GM12878 (cell line): Measurements from ENCODE around the gene PLXNA4. TPM values are rescaled to one million over a fixed set of nuclear protein-coding genes. Genes with fewer than 3 reads are reported as not detected.

Experiments
- ATAC-seq: fragments of 200-7000 bp; cut with Tn5 transposase; 3 replicates; pipeline ENCODE4 v1.9.1; 2020; ENCODE audit warnings: mild to moderate bottlenecking, moderate library complexity
- BruUV-seq: library from RNA; stranded (reverse); fragments of 400-500 nt; replicated peaks from 2 replicates; lab custom pipeline; 2021; lab: Mats Ljungman, UMichigan
- CTCF ChIA-PET: fragments of 300-600 bp; sonication (Branson Sonifier 250); formaldehyde crosslinking; extraction: SDS; loops from one replicate; lab custom pipeline; 2021; ENCODE audit warnings: inconsistent platforms; lab: Yijun Ruan, JAX
- POLR2A ChIA-PET: fragments of 350-600 bp; formaldehyde crosslinking; extraction: SDS; loops from one replicate; lab custom pipeline; 2021; ENCODE audit warnings: inconsistent platforms; lab: Charles Lee
- RAD21 ChIA-PET: fragments of 300-600 bp; sonication (Branson Sonifier 250); formaldehyde crosslinking; loops from one replicate; lab custom pipeline; 2023; ENCODE audit warnings: antibody characterized with exemption; ENCODE audit not compliant: unreplicated experiment; lab: Charles Lee
- SMC1A ChIA-PET: fragments of 300-600 bp; sonication (Branson Sonifier 250); formaldehyde crosslinking; loops from one replicate; lab custom pipeline; 2023; ENCODE audit not compliant: unreplicated experiment, uncharacterized antibody; lab: Charles Lee
- DNase-seq: peaks from one replicate; pipeline ENCODE4 v3.0.0-alpha.2; 2011; ENCODE audit warnings: low read depth, low spot score
- FAIRE-seq: peaks from 3 replicates; lab custom pipeline; 2011; peaks lifted over from hg19 to GRCh38; lab: Jason Lieb, UNC
- H2AFZ ChIP-seq: 2 replicates; pipeline ENCODE4 v1.6.0; 2011; ENCODE audit warnings: low read depth, low read length, control low read depth; ENCODE audit not compliant: control insufficient read depth
- H3K27ac ChIP-seq: 2 replicates; pipeline ENCODE4 v1.5.1; 2011; ENCODE audit warnings: control low read depth; ENCODE audit not compliant: control insufficient read depth, insufficient read depth
- H3K27me3 ChIP-seq, 2 experiments: replicated peaks in 1 of 2; 2 replicates each; pipeline versions ENCODE4 v1.6.0 to v1.6.1; 2011; ENCODE audit warnings: low read length in 1 of 2; ENCODE audit not compliant: control insufficient read depth in 2 of 2, insufficient read depth in 2 of 2
- H3K36me3 ChIP-seq, 2 experiments: 2 replicates each; pipeline ENCODE4 v1.5.1; 2011; ENCODE audit warnings: low read length in 1 of 2; ENCODE audit not compliant: control insufficient read depth in 2 of 2, insufficient read depth in 2 of 2
- H3K4me1 ChIP-seq: 2 replicates; pipeline ENCODE4 v1.6.1; 2011; ENCODE audit warnings: mild to moderate bottlenecking, low read length, moderate library complexity, mixed read lengths; ENCODE audit not compliant: control insufficient read depth, insufficient read depth
- H3K4me2 ChIP-seq: 2 replicates; pipeline ENCODE4 v1.6.0; 2011; ENCODE audit warnings: control low read depth; ENCODE audit not compliant: control insufficient read depth, insufficient read depth
- H3K4me3 ChIP-seq: fragments of 200-600 bp; sonication (generic); 2 replicates; pipeline ENCODE4 v1.5.1; 2016
- H3K79me2 ChIP-seq: 2 replicates; pipeline ENCODE4 v1.6.0; 2011; ENCODE audit warnings: low read length; ENCODE audit not compliant: control insufficient read depth, insufficient read depth
- H3K9ac ChIP-seq: 2 replicates; pipeline ENCODE4 v1.8.0; 2011; ENCODE audit warnings: low read length, control low read depth, mixed read lengths; ENCODE audit not compliant: control insufficient read depth, insufficient read depth
- H3K9me3 ChIP-seq: replicated peaks from 3 replicates; pipeline ENCODE4 v1.5.1; 2011; ENCODE audit warnings: mild to moderate bottlenecking, low read length; ENCODE audit not compliant: control insufficient read depth, insufficient read depth
- H4K20me1 ChIP-seq: 2 replicates; pipeline ENCODE4 v1.6.0; 2011; ENCODE audit not compliant: control insufficient read depth, insufficient read depth
- CBX3 ChIP-seq: fragments of 200-600 bp; sonication (generic); IDR thresholded peaks from 2 replicates; pipeline ENCODE4 v1.6.1; 2016; ENCODE audit warnings: low read depth, borderline replicate concordance
- CHD4 ChIP-seq: fragments of 200-600 bp; sonication (generic); IDR thresholded peaks from 2 replicates; pipeline ENCODE4 v1.6.1; 2016; ENCODE audit warnings: mild to moderate bottlenecking
- CREB1 ChIP-seq: IDR thresholded peaks from 2 replicates; pipeline ENCODE4 v1.6.1; 2012; ENCODE audit warnings: low read depth, mild to moderate bottlenecking, inconsistent platforms
- CREM ChIP-seq: IDR thresholded peaks from 2 replicates; pipeline ENCODE4 v1.6.1; 2014; ENCODE audit warnings: antibody characterized with exemption, low read depth
- DPF2 ChIP-seq: fragments of 450-650 bp; IDR thresholded peaks from 2 replicates; pipeline ENCODE4 v1.6.1; 2017; ENCODE audit warnings: mild to moderate bottlenecking
- EED ChIP-seq: sonication (generic); IDR thresholded peaks from 2 replicates; pipeline ENCODE4 v1.6.1; 2016; ENCODE audit warnings: antibody characterized with exemption, low read depth
- EZH2 ChIP-seq: IDR thresholded peaks from 2 replicates; pipeline ENCODE4 v1.6.1; 2012; ENCODE audit warnings: low read depth, mild to moderate bottlenecking, control low read depth, inconsistent platforms, low read length, borderline replicate concordance; ENCODE audit not compliant: control insufficient read depth
- IRF3 ChIP-seq: fragments of 450-650 bp; IDR thresholded peaks from 2 replicates; pipeline ENCODE4 v1.6.1; 2014; ENCODE audit warnings: mild to moderate bottlenecking
- MTA3 ChIP-seq: IDR thresholded peaks from 2 replicates; pipeline ENCODE4 v1.6.1; 2012; ENCODE audit warnings: low read length, inconsistent platforms, borderline replicate concordance
- PAX5 ChIP-seq: IDR thresholded peaks from 2 replicates; pipeline ENCODE4 v1.6.1; 2011; ENCODE audit warnings: low read depth, low read length, borderline replicate concordance
- ZNF217 ChIP-seq: fragments of 450-650 bp; IDR thresholded peaks from 2 replicates; pipeline ENCODE4 v1.6.1; 2017; ENCODE audit warnings: antibody characterized with exemption, mild to moderate bottlenecking
- WGBS: methylation state at CpG from one replicate; pipeline ENCODE4 v1.1.6; 2016; ENCODE audit warnings: low lambda C conversion rate; ENCODE audit not compliant: insufficient replicate concordance, insufficient coverage; ENCODE audit errors: missing lambda C conversion rate; 5-methylcytosine and 5-hydroxymethylcytosine counted together
- in situ Hi-C: fragments of 300-500 bp; cut with MboI; formaldehyde crosslinking; loops from 9 replicates; pipeline ENCODE4 v1.14.3; 2018; ENCODE audit warnings: mixed read lengths
- intact Hi-C: fragments of 100-400 bp; cut with micrococcal nuclease; formaldehyde crosslinking; loops from one replicate; pipeline ENCODE4 v1.14.2; 2022; ENCODE audit not compliant: unreplicated experiment
- polyA plus RNA-seq, 11 experiments: library from polyadenylated mRNA; depleted of rRNA in 4 of 11; unstranded in 6 of 11; stranded (reverse) in 5 of 11; fragments of >200 nt; fragmentation: Nextera tagmentation in 4 of 11; fragmentation: Illumina TruSeq in 1 of 11; extraction: Ambion mirVana in 4 of 11; extraction: Trizol in 1 of 11; gene quantifications; 1 replicate in 1 of 11; 2 replicates in 10 of 11; pipeline versions ENCODE4 v1.2.1 to v1.2.3, GENCODE V29; 2011 to 2016; ENCODE audit warnings: inconsistent platforms in 2 of 11, missing spikeins in 2 of 11, low read depth in 1 of 11
- total RNA-seq, 4 experiments: library from RNA; depleted of rRNA in 3 of 4; stranded (reverse); fragments of >200 nt in 3 of 4; fragmentation: Illumina TruSeq in 1 of 4; extraction: Trizol in 1 of 4; gene quantifications; 2 replicates each; pipeline versions ENCODE4 v1.2.1 to v1.2.3, GENCODE V29; 2013 to 2021
- TF ChIP-seq, protein P1 (sequence below): fragments of 450-650 bp; IDR thresholded peaks from 2 replicates; pipeline ENCODE4 v1.6.1; 2016; ENCODE audit warnings: mild to moderate bottlenecking
- TF ChIP-seq, protein P2 (sequence below): IDR thresholded peaks from 2 replicates; pipeline ENCODE4 v1.6.1; 2011; ENCODE audit warnings: low read depth, mild to moderate bottlenecking, low read length, moderate library complexity, borderline replicate concordance; ENCODE audit errors: extremely low read depth

The PLXNA4 gene
- total and polyA plus RNA-seq, 10 of the 15 experiments (the other 5 are each of a cell fraction or from before 2014, with no cell fraction given) = 0.03 TPM; not detected in 9

GRCh38 chr7:132328760-132329159 lies 247.5 kb downstream of the PLXNA4 start:
- POLR2A ChIA-PET = no interaction called here
- in situ Hi-C loops = no loop called here
- no peak overlapping the region for H2AFZ ChIP-seq
- 48% methylated on average over 5 of the region's 5 CpGs for WGBS
- CTCF ChIA-PET = no interaction called here
- H3K27ac ChIP-seq = no peak overlapping the region
- H4K20me1 ChIP-seq = no peaks in the 10 kb centered on the region
- no peak overlapping the region for H3K4me2 ChIP-seq
- intact Hi-C loops = no loop called here
- no peaks in the 10 kb centered on the region for H3K9me3 ChIP-seq
- H3K4me1 ChIP-seq = no peaks in the 10 kb centered on the region
- no TSS peak for BruUV-seq
- no peak overlapping the region for H3K4me3 ChIP-seq
- H3K9ac ChIP-seq = no peak overlapping the region
- RAD21 ChIA-PET = no interaction called here
- TF ChIP-seq ZNF217 (no peak), EED (no peak), CREB1 (no peak), PAX5 (no peak), CBX3 (no peak), IRF3 (no peak), EZH2 (no peak), CREM (no peak), MTA3 (no peak), CHD4 (no peak), DPF2 (no peak)
- TF ChIP-seq, protein P1, sequence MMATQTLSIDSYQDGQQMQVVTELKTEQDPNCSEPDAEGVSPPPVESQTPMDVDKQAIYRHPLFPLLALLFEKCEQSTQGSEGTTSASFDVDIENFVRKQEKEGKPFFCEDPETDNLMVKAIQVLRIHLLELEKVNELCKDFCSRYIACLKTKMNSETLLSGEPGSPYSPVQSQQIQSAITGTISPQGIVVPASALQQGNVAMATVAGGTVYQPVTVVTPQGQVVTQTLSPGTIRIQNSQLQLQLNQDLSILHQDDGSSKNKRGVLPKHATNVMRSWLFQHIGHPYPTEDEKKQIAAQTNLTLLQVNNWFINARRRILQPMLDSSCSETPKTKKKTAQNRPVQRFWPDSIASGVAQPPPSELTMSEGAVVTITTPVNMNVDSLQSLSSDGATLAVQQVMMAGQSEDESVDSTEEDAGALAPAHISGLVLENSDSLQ = no peak
- TF ChIP-seq, protein P2, sequence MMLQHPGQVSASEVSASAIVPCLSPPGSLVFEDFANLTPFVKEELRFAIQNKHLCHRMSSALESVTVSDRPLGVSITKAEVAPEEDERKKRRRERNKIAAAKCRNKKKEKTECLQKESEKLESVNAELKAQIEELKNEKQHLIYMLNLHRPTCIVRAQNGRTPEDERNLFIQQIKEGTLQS = no peak
- no peaks in the 10 kb centered on the region for H3K36me3 ChIP-seq
- no peak for FAIRE-seq
- DNase-seq = no peak
- peaks cover 4 to 12% of the 10 kb centered on the region in 2 experiments; a peak in 3 of 4 replicates for H3K27me3 ChIP-seq
- SMC1A ChIA-PET = no interaction called here
- H3K79me2 ChIP-seq = no peaks in the 10 kb centered on the region
- ATAC-seq = no peak
